Measurements from ENCODE around the gene NCAM1.
A peak's percentile ranks its signal among the peaks of the same experiment; 100 is the strongest.

Gene NCAM1

GRCh38 chr11:113124006-113124405, 162.8 kb downstream of the NCAM1 start:
- TF ChIP-seq CTCF (conservative IDR thresholded peaks at IDR 0.05; ENCODE audit: low read length), result no peak
- DNase-seq (ENCODE audit: low read depth), result no peak
- no peak overlapping the region for H3K4me3 ChIP-seq (ENCODE audit: low read length)

DNA sequence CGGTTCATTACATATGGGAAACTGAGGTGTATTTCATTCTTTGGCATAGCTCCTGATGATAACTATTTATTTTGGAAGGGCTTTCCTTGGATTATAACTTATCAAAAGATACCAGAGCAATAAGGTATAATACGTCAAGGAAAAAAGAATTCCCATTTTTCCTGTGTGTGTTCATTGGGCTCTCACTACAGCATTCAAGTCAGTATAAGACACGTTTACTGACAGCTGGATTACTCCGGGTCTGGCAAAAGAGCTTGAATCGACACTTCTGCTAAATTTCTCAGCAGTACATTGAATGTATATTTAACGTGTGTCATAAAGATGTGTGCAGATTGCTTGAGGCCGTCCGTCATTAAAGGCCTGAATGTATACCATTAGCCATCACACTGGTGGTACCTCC, 163.4 kb downstream of the NCAM1 start:
- H3K4me3 ChIP-seq (ENCODE audit: low read length), result no peak overlapping the region
- no peak for TF ChIP-seq CTCF (conservative IDR thresholded peaks at IDR 0.05; ENCODE audit: low read length)
- DNase-seq (ENCODE audit: low read depth), result no peak

DNA sequence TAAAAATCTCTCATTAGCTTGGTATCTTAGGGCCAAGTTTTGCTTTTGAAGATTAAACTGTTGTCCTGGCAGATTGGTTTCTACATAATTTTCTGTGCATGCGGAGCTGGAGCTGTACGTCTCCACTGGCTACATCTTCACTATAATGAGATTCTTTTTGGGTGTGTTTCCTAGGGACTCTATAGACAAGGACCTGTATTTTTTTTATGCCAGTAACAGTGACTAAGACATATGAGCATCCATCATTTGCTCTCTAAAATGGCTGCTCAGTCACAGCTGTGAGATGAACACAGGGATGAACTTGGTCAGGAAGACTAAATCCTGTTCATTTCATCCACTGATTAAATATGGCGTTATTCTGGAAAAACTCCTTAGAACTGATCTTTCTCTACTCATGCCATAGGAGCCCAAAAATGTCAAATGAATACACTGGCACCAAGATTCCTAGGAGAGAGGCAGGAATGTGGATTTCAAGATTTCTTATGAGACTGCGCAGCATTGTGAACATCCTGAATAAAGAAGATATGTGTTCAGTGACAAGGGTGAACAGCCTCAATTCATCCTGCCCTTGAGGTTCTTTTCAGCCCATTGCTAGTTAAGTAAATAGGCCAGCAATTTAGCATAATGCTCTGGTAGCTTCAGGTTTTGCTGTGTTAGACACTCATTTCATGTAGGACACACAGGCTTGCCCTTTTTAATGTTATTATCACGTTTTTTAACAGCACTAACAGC, 168.2 kb downstream of the NCAM1 start:
- no peak for TF ChIP-seq CTCF (conservative IDR thresholded peaks at IDR 0.05; ENCODE audit: low read length)
- no peak overlapping the region for H3K4me3 ChIP-seq (ENCODE audit: low read length)
- no peak for DNase-seq (ENCODE audit: low read depth)

DNA sequence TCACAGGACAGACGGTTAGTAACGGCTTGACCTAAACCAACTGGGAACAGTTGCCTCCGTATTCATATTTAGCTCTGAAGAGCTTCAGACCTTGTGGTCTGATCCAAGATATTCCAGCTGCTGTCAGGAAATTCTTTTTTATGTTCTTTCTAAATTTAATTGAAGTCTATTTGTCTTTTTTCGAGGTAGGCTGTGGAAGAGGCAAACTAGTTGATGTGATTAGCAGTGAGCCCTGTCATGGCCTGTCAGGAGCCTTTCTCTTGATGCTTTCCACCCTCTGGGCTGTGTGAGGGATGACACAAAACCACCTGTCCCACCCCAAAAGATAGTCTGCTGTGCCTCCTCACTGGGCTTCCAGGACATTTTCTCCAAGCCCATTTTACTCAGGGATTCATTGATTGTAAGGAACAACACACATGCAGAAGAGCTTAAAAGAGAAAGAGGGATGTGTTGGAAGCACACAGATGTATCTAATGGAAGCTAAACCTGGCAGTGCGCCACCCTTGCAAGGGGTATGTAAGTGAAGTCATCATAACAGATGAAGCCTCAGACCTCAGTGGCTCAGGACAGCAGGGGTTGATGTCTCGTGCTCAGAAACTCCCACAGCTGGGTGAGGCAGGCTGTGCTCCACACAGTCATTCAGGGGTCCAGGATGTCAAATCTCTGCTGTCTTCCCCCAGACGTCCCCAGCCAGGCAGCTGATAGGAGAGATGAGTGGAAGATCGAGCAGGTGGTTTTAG, 170.0 kb downstream of the NCAM1 start:
- peak; percentile 3 for DNase-seq (ENCODE audit: low read depth)

DNA sequence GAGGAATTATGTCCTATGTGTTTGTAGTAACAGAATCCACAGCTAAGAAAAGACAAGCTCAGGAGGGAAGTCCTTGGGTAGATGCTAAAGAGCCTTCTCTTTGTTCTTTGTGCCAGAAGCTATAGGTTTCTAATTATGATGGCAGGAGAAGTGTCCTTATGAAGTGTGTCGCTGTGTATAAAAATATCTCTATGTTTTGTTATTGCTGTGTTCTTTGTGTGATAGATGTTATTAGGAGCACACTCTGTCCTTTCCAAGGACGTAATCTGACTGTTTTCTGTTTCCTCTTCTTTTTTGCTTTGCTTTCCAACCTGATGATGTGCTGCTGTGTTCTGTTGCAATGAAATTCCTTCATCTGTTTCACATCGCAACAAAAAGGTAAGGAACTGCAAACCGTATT, 171.9 kb downstream of the NCAM1 start:
- no peak overlapping the region for H3K4me3 ChIP-seq (ENCODE audit: low read length)
- no peak for TF ChIP-seq CTCF (conservative IDR thresholded peaks at IDR 0.05; ENCODE audit: low read length)
- no peak for DNase-seq (ENCODE audit: low read depth)

More for the DNA sequence above, 170.0 kb downstream of the NCAM1 start:
- H3K4me3 ChIP-seq (ENCODE audit: low read length), result no peak overlapping the region
- TF ChIP-seq CTCF (conservative IDR thresholded peaks at IDR 0.05; ENCODE audit: low read length), result no peak

DNA sequence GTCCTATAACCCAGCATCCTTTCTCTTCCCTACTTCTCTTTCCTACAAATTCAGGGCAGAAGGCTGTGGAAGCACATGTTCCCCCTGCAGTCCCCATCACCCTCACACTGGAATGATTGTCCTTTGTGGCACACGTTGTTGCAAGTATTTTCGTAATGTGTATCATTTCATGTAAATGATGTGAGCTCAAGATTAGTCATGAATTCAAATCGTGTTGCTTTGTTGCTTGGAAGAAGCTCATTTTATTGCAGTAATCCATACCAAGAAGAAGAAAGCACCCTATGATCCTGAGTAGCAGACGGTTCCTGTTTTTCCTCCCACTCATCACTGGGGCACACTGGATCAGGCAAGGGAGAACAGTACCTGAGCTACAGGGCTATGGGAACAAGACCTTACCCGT, 173.4 kb downstream of the NCAM1 start:
- TF ChIP-seq CTCF (conservative IDR thresholded peaks at IDR 0.05; ENCODE audit: low read length), result no peak
- DNase-seq (ENCODE audit: low read depth), result peak; percentile 27
- no peak overlapping the region for H3K4me3 ChIP-seq (ENCODE audit: low read length)
